Stimulated activated CD4-positive, alpha-beta T cell treated with anti-CD3 and anti-CD28 coated beads, Interleukin-15, amount 100 ng/mL, for 24 hours (primary cell): ENCODE results near the gene PBLD.
"Not testable (repeated sequence)": the region's sequence is repeated elsewhere in the genome, so short reads cannot be mapped to it uniquely, and the experiment has no call there.

Source experiments
- DNase-seq: peaks from one replicate; pipeline ENCODE4 v3.0.0-alpha.2; 2020

Gene PBLD

DNA sequence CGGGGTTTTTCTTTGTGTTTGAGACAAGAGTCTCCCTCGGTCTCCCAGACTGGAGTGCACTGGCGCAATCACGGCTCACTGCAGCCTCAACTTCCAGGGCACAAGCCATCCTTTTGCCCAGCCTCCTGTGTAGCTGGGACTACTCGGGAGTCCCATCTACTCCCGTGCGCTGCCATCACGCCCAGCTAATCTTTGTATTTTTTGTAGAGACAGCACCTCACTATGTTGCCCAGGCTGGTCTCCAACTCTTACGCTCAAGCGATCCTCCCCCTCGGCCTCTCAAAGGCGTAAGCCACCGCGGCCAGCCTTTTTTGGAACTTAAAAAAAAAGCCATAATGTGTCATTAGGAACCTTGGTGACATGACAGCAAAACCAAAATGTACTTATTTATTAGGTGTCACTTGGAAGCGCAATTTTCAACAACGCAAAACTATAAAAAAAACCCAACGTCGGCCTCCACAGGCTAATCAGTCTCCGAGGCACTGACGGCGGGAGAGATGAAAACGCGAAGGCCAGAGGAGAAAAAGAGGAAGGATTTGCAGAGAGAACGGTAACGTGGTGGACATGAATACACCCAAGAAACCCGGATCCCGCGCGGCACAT lies 1.8 kb downstream of the PBLD start:
- DNase-seq, result no peak

DNA sequence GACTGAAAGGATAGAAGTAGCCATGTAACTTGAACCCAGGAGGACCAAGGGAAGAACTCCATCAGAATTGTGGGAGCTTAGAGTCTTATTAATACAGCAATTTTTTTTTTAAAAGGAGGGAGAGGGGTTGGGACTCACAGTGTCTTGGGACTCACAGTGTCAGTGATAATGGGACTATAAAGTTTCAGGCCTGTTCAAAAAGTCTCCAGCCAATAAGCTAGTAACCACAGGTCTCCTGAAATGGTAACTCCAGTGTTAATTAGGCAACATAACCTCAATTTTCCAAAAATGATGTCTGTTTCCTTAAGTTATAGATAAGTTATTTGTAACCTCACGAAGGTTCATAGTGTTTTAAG lies 3.2 kb downstream of the PBLD start:
- no peak for DNase-seq

DNA sequence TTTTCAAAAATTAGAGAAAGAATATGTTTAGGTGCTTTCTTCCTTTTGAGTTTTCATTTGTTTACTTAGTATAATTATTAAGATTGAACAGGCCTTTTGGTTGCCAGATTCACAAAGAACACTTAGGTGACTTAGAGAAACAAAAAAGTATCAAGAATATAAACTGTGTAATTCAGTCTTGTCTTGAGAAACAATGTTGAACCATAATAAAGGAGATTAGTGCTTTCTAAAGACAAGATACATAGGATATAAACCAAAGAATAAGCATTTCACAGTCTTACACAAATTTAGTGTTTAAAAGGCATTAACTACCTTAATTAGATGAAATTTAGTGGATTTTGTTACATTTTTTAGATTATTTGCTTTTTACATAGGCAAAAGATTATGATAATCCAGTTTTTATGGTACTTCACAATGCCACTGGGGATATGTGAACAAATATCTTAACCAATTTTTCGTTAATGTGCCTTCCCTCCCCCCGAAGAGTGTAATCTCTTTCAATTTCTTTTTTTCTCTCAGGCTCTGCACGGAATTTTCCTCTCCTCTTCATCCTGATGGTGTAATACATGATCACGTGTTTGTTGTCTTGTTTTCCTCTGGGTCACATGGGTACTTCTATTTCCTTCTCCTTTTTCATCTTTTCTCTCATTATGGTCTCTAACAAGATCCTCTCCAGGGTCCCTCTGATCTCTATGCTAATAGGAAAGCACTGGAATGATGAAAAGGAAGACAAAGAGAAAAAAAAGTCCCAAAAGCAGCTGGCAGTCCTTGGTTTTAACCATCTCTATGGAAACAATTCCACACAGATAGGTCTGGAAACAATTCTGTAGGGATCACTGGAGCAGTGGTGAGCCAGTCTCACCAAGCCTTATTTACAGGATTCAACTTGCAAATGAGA lies 4.6 kb downstream of the PBLD start:
- DNase-seq, result no peak

DNA sequence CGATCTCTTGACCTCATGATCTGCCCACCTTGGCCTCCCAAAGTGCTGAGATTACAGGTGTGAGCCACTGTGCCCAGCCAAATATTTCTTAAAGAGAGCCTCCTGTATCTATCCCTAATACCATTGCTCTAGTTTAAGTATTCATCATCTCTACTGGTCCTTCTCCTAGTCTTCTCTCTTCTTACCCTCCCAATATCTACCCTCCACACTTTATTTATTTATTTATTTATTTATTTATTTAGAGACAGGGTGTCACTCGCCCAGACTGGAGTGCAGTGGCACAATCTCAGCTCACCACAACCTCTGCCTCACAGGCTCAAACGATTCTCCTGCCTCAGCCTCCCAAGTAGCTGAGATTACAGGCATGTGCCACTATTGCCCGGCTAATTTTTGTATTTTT lies 8.3 kb downstream of the PBLD start:
- DNase-seq, result not testable (repeated sequence)

DNA sequence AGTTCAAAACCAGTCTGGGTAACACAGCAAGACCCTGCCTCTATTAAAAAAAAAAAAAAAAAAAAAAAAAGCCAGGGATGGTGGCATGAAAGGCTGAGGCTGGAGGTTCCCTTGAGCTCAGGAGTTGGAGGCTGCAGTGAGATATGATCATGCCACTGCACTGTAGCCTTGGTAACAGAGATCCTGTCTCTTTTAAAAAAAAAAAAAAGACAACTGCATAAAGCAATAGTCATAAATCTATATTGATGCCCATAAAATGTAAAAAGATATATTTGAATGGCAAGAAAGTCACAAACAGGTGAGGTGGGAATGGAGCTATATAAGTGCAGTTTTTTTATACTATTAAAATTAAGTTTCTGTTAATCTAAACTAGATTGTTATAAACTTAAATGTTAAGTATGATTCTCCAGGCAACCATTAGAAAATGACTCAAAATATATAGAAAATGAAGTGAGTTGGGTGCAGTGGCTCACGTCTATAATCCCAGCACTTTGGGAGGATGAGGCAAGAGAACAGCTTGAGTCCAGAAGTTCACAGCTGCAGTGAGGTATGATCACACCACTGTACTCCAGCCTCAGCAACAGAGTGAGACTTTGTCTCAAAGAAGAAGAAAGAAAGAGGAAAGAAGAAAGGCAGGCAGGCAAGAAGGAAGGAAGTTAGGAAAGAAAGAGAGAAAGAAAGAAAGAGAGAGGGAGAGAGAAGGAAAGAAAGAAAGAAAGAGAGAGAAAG lies 14.2 kb downstream of the PBLD start:
- no peak for DNase-seq

DNA sequence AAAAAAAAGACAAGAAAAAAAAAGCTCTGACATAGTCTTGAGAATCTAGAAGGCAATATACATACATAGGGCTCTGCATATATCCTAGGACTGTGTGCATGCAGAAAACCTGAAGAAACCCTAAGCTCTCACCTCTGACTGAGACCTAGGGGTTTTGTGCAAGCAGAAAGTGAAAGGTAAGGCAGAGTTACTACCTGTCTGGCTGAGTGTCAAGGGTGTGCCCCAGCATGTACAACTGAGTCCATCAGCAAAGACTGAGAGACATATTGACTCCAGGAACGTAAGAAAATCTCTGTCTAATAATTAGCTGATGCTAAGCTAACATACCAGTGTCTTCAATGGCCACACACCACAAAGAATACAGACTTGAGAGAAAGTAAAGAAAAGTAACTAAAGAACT lies 17.1 kb downstream of the PBLD start:
- DNase-seq, result no peak

DNA sequence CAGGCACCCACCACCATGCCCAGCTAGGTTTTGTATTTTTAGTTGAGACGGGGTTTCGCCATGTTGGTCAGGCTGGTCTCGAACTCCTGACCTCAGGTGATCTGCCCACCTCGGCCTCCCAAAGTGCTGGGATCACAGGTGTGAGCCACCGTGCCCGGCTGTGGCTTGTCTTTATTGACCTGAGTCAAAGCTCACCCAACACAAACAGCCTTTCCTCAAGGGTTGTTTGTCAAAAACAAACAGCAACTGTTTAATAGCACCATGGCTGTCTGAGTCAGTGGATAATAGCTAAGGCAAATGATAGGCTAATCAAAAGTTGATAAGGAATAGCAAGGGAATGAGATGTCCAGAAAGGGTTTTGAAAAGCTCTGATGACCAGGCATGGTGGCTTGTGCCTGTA lies 17.8 kb downstream of the PBLD start:
- DNase-seq, result not testable (repeated sequence)

DNA sequence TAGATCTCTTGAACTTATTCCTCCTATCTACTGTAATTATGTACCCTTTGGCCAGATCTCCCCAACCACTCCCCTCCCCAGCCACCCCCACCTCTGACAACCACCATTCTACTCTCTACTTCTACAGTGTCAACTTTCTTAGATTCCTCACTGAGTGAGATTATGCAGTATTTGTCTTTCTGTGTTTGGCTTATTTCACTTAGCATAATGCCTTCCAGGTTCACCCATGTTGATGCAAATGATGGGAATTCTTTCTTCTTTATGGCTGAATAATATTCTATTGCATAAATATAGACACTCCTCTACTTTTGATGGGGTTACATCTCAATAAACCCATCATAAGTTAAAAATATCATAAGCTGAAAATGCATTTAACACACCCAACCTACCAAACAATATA lies 22.2 kb downstream of the PBLD start:
- DNase-seq, result no peak

DNA sequence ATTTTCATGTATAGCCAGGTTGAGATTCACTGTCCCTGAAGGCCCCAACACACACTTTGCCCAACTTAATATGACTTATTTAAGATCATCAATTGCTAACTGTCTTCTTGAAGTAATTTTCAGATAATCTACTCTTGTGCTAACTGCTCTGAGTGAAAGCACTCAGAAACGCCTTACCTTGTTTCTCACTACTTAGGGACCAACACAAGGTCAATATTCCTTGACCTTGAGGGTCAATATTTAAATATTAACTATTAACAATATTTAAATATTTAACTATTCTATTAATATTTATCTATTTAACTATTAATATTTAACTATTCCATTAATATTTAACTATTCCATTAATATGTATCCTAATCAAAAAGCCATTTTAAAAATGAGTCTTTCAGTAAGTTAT lies 26.9 kb downstream of the PBLD start:
- DNase-seq, result no peak

DNA sequence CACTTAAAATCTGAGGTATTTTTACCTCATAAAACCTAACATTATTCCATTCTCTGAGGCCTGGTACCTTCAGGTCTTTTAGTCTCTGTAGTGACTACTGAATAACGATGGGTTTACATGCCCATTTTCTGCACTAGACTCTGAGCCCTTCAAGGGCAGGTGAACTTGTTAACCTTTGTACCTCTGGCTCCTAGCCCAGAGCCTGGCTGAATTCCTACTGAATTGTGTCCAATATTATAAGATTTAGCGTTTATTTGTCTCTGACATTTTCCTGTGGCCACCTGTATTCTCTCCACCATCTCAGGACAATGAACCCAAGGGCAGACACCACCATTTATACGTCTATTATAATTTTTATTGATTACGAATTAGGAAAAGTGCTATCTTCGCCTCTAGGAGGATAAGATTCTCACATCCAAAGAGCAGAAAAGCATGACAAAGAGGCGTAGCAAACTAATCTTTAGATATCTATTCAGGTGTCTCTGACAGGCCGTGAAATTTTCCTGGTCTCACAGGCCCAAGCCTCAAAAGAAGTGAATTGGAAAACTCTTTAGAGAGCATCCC lies 28.8 kb downstream of the PBLD start:
- DNase-seq, result no peak

DNA sequence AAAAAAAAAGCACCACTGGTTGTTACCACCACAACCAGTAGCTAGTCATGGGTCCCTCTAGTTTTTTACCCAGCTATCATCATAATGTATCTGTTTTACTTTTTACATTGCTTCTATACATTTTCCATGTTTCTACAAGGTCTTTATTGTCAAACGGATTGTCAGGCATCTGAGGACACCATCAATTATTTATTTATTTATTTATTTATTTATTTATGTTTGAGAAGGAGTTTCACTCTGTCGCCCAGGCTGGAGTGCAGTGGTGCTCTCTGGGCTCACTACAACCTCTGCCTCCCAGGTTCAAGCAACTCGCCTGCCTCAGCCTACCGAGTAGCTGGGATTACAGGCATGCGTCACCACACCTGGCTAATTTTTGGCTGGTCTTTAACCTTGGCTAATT lies 29.9 kb downstream of the PBLD start:
- DNase-seq, result no peak

DNA sequence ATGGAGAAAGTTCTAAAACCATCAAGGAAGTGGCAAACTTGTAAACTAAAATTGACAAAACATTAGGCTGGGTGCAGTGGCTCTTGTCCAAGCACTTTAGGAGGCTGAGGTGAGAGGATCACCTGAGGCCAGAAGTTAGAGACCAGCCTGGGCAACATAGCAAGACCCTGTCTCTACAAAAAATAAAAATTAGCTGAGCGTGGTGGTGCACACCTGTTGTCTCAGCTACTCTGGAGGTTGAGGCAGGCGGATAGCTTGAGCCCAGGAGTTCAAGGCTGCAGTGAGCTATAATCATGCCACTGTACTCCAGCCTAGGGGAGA lies 30.3 kb downstream of the PBLD start:
- DNase-seq, result no peak

DNA sequence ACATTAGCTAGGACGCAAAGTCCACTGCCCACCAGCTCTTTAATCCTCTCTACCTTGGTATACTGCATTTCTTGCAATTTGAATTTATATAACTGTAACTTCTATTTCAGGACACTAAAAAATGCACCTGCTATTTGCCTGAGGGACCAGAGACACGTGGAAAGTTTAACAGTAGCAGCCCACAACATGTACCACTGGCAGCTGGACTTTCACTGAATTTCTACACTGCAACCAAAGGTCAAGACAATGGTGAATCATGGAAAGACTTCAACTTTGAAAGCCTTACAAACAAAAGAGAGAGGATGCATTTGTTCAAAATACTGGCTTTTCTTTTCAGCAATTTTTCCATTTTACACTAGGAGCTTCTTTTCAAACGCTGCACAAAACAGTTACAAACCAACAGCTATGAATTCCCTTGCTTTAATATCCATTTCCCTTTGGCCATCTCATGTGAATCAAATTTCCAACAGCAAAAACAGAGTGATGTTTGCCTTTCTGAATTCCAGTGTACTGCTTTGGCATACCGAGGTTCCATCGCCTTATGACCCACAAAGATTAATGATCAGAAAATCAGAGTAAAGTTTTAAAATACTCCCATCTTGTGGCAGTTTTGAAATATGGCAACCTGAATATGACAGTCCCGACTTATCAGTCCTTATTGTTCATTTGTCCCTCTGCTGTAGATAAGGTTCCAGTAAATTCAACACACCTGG lies 30.8 kb downstream of the PBLD start:
- DNase-seq, result no peak

DNA sequence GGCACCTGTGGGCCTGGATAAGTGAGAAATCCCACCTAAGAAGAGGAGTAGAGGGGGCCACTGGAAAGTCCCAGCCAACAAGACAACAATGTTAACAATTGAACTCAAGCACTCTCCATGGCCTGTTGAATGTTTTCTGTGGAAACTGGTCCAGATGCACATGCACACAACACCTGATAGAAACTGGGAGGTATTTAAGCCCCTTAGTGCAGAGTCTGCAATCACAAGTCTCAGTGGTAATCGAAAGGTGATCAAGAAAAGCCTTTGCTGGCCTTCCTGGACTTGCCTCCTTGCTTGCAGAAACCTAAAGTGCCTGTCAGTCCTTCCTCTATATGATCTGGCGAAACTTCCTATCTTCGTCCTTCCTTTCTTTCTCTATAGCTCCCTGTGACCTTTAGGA lies 31.4 kb downstream of the PBLD start:
- no peak for DNase-seq

DNA sequence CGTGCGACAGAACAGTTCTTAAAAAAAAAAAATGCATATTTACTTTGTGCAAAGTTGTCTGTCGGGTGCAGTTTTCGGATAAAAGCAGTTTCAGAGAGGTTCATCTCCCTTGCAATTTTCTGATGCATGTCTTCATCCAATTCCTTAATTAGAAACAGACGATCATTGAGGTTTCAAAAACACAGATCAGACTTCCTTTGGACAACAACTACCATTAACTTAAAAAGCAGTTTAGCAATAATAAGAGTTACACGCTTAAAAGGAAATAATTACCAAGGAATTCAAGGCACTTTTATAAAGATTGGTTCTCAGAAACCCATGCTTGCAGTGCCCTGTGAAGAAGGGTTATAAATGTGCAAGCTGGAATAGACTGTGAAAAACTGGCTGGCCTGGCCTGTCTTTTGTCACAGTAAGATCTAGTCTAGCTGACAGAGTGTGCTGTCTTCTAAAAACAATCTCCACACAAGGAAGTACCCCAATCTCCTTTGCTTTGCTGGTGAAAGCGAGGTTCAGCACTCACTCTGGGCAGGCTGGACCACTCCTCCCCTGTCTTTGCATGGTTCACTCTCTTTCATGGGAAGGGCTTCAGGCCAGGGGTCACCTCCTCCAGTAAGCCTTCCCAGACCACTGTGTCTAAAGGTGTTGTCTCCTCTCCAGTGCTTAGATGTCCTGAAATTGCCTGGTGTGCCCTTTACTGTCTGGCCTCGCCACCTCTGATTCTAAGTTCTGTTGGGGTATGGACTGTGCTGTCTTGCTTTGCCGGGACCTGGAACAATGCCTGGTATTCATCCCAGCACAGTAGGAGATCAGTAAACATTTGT lies 35.7 kb downstream of the PBLD start:
- no peak for DNase-seq

DNA sequence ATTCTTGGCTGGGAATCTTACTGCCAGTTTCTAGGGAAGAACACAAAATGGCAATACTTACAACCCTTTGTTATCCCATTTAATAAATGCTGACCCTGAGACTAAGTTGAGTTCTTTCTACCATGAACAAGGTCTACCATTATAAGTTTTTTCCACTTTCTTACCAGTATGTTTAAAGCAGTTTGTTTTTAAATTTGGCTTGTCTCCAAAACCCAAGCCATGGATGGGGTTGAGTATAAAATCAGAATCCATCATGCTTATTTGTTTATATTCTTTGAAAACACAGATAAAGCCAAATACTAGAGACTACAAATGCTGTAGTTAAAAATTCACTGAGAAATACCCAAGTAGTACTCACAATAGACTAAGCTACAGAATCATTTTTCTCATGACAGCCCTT lies 42.0 kb downstream of the PBLD start:
- no peak for DNase-seq

DNA sequence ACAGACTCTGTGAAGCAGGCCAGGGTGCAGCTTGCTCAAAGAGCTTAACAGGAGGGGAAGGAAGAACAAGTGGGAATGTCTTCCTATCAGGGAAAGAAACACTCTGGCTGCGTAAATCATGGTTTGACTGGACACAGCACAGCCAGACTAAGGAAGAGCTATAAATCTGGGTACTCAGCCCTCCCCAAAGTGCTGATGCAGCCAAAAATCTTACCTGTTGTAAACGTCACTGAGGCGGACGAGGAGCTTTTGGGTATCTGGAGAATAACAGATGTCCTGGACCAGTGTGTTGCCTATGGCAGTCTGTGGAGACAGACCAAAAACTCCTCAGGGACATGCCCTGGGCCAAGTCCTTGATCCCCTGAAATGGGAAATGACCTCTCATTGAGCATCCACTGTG lies 44.0 kb downstream of the PBLD start:
- no peak for DNase-seq

DNA sequence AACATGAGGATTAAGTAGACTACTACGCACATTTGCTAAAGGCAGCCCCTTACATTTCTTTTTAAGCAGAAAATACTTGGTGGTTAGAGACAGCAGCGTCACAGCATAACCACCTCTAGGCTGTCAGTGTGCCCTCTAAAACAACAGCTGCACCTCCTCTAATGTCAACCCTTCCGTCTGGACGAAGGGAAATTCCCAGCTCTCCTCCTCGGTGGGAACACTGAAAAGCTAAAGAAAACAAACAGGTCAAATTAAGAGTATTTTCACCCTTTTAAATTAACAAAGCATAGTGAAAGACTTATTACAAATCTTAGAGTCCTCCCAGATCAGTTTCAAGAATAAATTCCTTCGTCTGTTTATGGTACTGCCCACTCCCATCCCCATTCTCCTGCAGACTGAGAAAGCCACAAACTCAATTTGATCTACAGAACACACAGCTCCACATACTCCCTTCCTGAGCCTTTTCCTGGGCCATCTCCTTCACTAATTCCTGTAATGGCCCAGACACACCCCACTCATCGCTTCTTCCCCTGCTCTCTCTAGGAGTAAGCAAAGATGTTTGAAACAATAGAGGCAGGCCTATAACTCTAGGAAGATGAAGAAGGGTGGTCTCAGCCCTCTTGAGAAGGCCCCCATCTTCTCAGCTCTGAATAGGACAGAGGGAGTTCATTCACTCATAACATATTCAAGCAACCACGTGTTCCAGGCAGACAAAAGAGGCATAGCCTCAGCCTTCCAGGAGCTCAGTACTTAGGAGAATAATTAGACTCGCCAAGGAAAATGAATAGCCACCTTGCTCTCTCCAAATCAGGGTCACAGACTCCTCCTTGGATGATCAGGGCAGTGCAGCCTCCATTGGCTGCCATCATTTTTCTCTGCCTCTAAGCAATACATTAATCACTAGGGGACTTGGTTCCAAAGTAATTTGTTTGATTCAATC lies 48.4 kb downstream of the PBLD start:
- no peak for DNase-seq

DNA sequence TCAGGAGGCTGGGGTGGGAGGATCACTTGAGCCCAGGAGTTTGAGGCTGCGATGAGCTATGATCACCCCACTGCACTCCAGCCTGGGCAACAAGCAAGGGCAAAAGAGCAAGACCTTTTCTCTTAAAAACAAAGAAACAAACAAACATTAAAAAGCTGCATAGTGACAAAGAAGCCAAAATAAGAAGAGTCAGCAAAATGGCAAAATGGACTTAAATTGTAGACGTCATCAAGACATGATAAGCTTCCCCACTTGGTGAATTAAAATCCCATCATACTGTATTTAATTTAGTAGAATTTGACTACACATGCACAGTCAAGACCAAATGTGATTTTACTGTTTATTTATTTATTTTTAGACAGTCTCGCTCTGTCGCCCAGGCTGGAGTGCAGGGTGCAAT lies 52.0 kb downstream of the PBLD start:
- DNase-seq, result no peak

DNA sequence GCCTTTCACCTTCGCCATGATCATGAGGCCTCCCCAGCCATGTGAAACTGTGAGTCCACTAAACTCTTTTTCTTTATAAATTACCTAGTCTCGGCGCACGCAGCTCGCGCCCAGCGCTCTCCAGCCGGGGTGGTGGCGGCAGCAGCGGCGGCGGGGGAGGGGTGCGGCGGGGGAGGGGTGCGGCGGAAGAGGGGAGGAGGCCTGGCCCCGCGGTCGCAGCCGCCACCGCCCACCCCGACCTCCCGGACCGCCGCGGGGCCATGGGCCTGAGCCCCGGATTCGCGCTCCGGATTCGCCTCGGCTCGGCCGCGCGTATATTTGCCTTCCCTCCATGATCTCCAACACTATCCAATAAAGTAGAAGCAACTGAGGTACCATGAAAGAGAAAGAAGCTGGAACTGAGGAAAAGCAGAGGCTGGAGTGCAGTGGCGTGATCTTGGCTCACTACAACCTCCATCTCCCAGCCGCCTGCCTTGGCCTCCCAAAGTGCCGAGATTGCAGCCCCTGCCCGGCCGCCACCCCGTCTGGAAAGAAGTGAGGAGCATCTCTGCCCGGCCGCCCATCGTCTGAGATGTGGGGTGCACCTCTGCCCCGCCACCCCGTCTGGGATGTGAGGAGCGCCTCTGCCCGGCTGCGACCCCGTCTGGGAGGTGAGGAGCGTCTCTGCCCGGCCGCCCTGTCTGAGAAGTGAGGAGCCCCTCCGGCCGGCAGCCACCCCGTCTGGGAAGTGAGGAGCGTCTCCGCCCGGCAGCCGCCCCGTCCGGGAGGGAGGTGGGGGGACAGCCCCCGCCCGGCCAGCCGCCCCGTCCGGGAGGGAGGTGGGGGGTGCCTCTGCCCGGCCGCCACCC lies 53.6 kb downstream of the PBLD start:
- not testable (repeated sequence) for DNase-seq
